Measurements from ENCODE around the gene CHRNE.
"Not testable (repeated sequence)": the region's sequence is repeated elsewhere in the genome, so short reads cannot be mapped to it uniquely, and the experiment has no call there.

CHRNE gene

GRCh38 chr17:4880857-4881256, 22.0 kb downstream of the CHRNE start:
- DNase-seq (ENCODE audit: insufficient read length, low spot score) (no peak), FAIRE-seq (no peak)
- no peak for TF ChIP-seq CTCF (IDR thresholded peaks at IDR 0.05; ENCODE audit: insufficient read depth, missing control alignments)

DNA sequence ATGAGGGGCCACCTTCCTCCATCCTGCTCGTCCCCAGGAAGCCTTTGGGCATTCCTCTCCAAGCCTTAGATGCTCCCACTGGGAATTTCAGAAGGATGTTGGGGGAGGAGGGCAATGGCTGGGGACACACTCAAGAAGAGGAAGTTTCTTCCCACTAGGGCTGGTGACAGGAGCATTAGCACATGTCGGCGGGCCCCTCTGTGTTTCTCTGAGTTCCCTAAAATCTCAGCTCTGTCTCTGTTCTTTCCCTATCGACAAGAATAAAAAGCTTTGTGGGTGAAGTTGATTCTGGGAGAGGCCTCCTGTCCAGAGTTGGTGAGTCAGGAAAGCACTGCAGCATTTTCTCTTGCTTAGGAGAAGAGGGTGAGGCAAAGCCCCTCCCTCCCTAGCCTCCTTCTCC, 23.3 kb downstream of the CHRNE start:
- no peak for FAIRE-seq
- no peak for TF ChIP-seq CTCF (IDR thresholded peaks at IDR 0.05; ENCODE audit: insufficient read depth, missing control alignments)
- no peak for DNase-seq (ENCODE audit: insufficient read length, low spot score)

DNA sequence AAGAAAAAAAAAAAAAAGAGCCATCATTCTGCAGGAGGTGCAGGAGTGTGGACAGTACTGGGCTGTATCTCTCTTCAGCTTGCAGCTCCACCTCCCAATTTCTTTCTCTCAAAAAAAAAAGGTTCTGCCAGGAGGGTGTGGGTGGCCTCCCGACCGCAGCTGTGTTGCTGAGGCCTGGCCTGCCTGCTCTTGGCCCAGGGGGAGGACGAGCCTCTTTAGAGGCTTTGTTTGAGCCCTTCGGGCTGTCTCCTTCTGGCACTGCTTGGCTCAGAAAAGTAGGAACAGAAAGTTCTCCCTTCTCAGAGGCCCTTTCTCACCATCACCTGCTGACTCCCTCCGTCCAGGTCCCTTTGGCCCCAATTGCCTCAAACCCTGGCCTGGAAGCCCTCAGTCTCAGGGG, 25.8 kb downstream of the CHRNE start:
- no peak for TF ChIP-seq CTCF (IDR thresholded peaks at IDR 0.05; ENCODE audit: insufficient read depth, missing control alignments)
- DNase-seq (ENCODE audit: insufficient read length, low spot score), result no peak
- FAIRE-seq, result no peak

- no peak for FAIRE-seq
- TF ChIP-seq CTCF (IDR thresholded peaks at IDR 0.05; ENCODE audit: insufficient read depth, missing control alignments), result no peak
- DNase-seq (ENCODE audit: insufficient read length, low spot score), result no peak
Observed at GRCh38 chr17:4872786-4873185, 30.1 kb downstream of the CHRNE start.

DNA sequence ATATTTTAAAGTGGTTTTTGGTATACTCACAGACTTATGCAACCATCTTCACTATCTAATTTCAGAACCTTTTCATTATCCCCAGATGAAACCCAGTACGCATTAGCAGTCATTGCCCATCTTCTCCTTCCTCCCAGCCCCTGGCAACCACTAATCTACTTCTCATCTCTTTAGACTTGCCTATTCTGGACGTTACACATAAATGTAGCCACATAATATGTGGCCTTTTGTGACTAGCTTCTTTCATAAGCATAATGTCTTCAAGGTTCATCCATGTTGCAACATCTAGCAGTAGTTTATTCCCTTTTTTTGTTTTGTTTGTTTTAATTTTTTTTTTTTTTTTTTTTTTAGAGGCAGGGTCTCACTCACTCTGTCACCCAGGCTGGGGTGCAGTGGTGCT, 32.0 kb downstream of the CHRNE start:
- DNase-seq (ENCODE audit: insufficient read length, low spot score) (no peak), FAIRE-seq (no peak)
- TF ChIP-seq CTCF (IDR thresholded peaks at IDR 0.05; ENCODE audit: insufficient read depth, missing control alignments), result no peak

- not testable (repeated sequence) for DNase-seq (ENCODE audit: insufficient read length, low spot score); FAIRE-seq
Observed at GRCh38 chr17:4869058-4869998, 33.6 kb downstream of the CHRNE start.

DNA sequence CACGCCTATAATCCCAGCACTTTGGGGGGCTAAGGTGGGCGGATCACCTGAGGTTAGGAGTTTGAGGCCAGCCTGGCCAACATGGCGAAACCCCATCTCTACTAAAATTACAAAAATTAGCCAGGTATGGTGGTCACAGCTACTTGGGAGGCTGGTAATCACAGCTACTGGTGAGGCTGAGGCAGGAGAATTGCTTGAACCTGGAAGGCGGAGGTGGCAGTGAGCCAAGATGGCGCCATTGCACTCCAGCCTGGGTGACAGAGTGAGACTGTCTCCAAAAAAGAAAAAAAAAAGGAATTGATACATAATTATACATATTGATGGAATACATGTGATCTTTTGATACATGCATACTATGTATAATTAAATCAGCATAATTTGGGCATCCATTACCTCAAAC, 35.4 kb downstream of the CHRNE start:
- DNase-seq (ENCODE audit: insufficient read length, low spot score); FAIRE-seq: not testable (repeated sequence)

- TF ChIP-seq CTCF (IDR thresholded peaks at IDR 0.05; ENCODE audit: insufficient read depth, missing control alignments), result no peak
- DNase-seq (ENCODE audit: insufficient read length, low spot score) (no peak), FAIRE-seq (no peak)
Observed at GRCh38 chr17:4863321-4863720, 39.6 kb downstream of the CHRNE start.
